Measurements from ENCODE around the gene SUN5. TPM values are rescaled to one million over a fixed set of nuclear protein-coding genes. Genes with fewer than 3 reads are reported as not detected.

SUN5 gene
- total and polyA plus RNA-seq, 2 donors from 2014 or later: not detected

DNA sequence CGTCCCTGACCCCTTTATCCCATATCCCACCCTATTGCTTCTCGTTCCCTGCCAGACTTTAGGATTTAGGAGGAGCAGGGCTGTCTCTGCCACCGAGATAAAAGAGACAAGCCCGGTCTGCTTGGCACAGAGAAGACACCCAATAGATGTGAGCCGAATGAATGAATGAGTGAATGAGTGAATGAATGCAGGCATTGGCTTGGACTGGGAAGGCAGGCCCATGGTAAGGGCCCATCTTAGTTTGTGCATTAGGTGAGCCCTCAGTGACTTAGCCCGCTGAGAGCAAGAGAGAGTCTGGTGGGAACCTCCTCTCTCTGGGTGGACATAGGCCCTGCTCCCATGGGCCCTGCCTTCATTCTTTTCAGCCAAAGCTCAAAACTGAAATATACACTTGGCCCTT is 26.3 kb upstream of the SUN5 start:
- H3K9ac ChIP-seq (ENCODE audit: low read length in 3 of 3): no peak overlapping the region
- FAIRE-seq (no peak), DNase-seq (no peak)
- H3K36me3 ChIP-seq (ENCODE audit: control insufficient read depth in 2 of 3, insufficient read depth in 3 of 3, low read length in 3 of 3): no peaks in the 10 kb centered on the region
- intact Hi-C loops (cut with DNase I): no loop called here
- no peaks in the 10 kb centered on the region for H3K27me3 ChIP-seq (ENCODE audit: control insufficient read depth, insufficient read depth, low read length)
- no peaks in the 10 kb centered on the region for H3K4me1 ChIP-seq (ENCODE audit: control insufficient read depth in 2 of 3, insufficient read depth in 2 of 3, low read depth in 1 of 3, low read length in 3 of 3)
- TF ChIP-seq, protein P1, sequence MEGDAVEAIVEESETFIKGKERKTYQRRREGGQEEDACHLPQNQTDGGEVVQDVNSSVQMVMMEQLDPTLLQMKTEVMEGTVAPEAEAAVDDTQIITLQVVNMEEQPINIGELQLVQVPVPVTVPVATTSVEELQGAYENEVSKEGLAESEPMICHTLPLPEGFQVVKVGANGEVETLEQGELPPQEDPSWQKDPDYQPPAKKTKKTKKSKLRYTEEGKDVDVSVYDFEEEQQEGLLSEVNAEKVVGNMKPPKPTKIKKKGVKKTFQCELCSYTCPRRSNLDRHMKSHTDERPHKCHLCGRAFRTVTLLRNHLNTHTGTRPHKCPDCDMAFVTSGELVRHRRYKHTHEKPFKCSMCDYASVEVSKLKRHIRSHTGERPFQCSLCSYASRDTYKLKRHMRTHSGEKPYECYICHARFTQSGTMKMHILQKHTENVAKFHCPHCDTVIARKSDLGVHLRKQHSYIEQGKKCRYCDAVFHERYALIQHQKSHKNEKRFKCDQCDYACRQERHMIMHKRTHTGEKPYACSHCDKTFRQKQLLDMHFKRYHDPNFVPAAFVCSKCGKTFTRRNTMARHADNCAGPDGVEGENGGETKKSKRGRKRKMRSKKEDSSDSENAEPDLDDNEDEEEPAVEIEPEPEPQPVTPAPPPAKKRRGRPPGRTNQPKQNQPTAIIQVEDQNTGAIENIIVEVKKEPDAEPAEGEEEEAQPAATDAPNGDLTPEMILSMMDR (IDR thresholded peaks at IDR 0.05; ENCODE audit: borderline replicate concordance, extremely low read depth, insufficient read depth): no peak
- no peak overlapping the region for H3K27ac ChIP-seq (ENCODE audit: low read depth in 2 of 2, low read length in 2 of 2)
- no peaks in the 10 kb centered on the region for H3K9me3 ChIP-seq (ENCODE audit: control insufficient read depth in 2 of 3, insufficient read depth in 1 of 3, low read length in 3 of 3)
- no peak overlapping the region for H3K4me3 ChIP-seq (ENCODE audit: low read length in 3 of 3)

- Histone ChIP-seq H3K27me3 (ENCODE audit: control insufficient read depth, insufficient read depth, low read length) (no peaks in the 10 kb centered on the region), H3K4me1 (ENCODE audit: control insufficient read depth in 2 of 3, insufficient read depth in 2 of 3, low read depth in 1 of 3, low read length in 3 of 3) (no peaks in the 10 kb centered on the region), H3K27ac (ENCODE audit: low read depth in 2 of 2, low read length in 2 of 2) (no peak overlapping the region), H3K9ac (ENCODE audit: low read length in 3 of 3) (no peak overlapping the region), H3K36me3 (ENCODE audit: control insufficient read depth in 2 of 3, insufficient read depth in 3 of 3, low read length in 3 of 3) (no peaks in the 10 kb centered on the region), H3K9me3 (ENCODE audit: control insufficient read depth in 2 of 3, insufficient read depth in 1 of 3, low read length in 3 of 3) (no peaks in the 10 kb centered on the region), H3K4me3 (ENCODE audit: low read length in 3 of 3) (no peak overlapping the region)
- intact Hi-C loops (cut with DNase I): no loop called here
- FAIRE-seq (no peak), DNase-seq (no peak)
- TF ChIP-seq, protein P1 (IDR thresholded peaks at IDR 0.05; ENCODE audit: borderline replicate concordance, extremely low read depth, insufficient read depth): no peak
These were observed 25.8 kb upstream of the SUN5 start for GRCh38 chr20:33030076-33030475.

DNA sequence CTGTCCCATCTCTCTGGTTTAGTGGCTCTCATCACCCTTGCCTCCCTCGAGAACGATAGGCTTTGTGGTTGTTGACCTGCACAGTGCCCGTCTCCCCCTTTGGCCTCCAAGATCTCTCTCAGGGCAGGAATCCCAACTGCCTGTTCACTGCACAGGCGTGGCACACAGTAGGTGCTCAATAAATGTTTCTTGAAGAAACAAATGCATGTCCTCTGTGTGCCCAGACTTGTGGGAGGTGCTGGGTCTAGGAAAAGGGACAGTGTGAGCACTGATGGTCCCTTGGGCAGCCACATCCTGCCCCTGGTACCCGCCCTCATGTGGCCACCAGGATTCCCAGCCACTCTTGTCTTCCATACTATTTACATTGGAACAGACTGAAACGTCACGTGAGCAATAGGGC is 24.6 kb upstream of the SUN5 start:
- Histone ChIP-seq H3K36me3 (ENCODE audit: control insufficient read depth in 2 of 3, insufficient read depth in 3 of 3, low read length in 3 of 3) (no peaks in the 10 kb centered on the region), H3K27me3 (ENCODE audit: control insufficient read depth, insufficient read depth, low read length) (no peaks in the 10 kb centered on the region), H3K9me3 (ENCODE audit: control insufficient read depth in 2 of 3, insufficient read depth in 1 of 3, low read length in 3 of 3) (no peaks in the 10 kb centered on the region), H3K27ac (ENCODE audit: low read depth in 2 of 2, low read length in 2 of 2) (no peak overlapping the region), H3K9ac (ENCODE audit: low read length in 3 of 3) (no peak overlapping the region), H3K4me1 (ENCODE audit: control insufficient read depth in 2 of 3, insufficient read depth in 2 of 3, low read depth in 1 of 3, low read length in 3 of 3) (no peaks in the 10 kb centered on the region), H3K4me3 (ENCODE audit: low read length in 3 of 3) (no peak overlapping the region)
- DNase-seq (no peak), FAIRE-seq (no peak)
- intact Hi-C loops (cut with DNase I): no loop called here
- TF ChIP-seq, protein P1 (IDR thresholded peaks at IDR 0.05; ENCODE audit: borderline replicate concordance, extremely low read depth, insufficient read depth): no peak

Data from kidney (tissue), 14 donors.